H9 (cell line): Measurements from ENCODE around the gene FBN3. TPM values are rescaled to one million over a fixed set of nuclear protein-coding genes. Genes with fewer than 3 reads are reported as not detected.

Experiments used
- DNase-seq: peaks from one replicate; pipeline ENCODE4 v3.0.0-alpha.2; 2017
- H2AFZ ChIP-seq: one replicate; pipeline ENCODE4 v1.6.1; 2013; ENCODE audit warnings: mild to moderate bottlenecking, low read length, control low read depth, moderate library complexity
- H2AK5ac ChIP-seq: 2 replicates; pipeline ENCODE4 v1.6.1; 2013; ENCODE audit warnings: low read length, control low read depth, mixed read lengths; ENCODE audit not compliant: insufficient read length
- H2BK120ac ChIP-seq: one replicate; pipeline ENCODE4 v1.6.1; 2013; ENCODE audit warnings: low read depth, mild to moderate bottlenecking, low read length, control low read depth, inconsistent platforms; ENCODE audit not compliant: poor library complexity, severe bottlenecking
- H2BK12ac ChIP-seq: 2 replicates; pipeline ENCODE4 v1.6.1; 2013; ENCODE audit warnings: low read length, control low read depth, mixed read lengths, low read depth; ENCODE audit not compliant: insufficient read length
- H2BK15ac ChIP-seq: 2 replicates; pipeline ENCODE4 v1.6.1; 2013; ENCODE audit warnings: low read depth, low read length, control low read depth
- H2BK20ac ChIP-seq: one replicate; pipeline ENCODE4 v1.6.1; 2013; ENCODE audit warnings: low read depth, mild to moderate bottlenecking, low read length, control low read depth, inconsistent platforms; ENCODE audit not compliant: poor library complexity, severe bottlenecking
- H2BK5ac ChIP-seq: 2 replicates; pipeline ENCODE4 v1.6.1; 2013; ENCODE audit warnings: low read length, control low read depth, mixed read lengths; ENCODE audit not compliant: insufficient read length
- H3K14ac ChIP-seq: 2 replicates; pipeline ENCODE4 v1.6.1; 2013; ENCODE audit warnings: low read length, control low read depth; ENCODE audit not compliant: insufficient read depth
- H3K18ac ChIP-seq: 2 replicates; pipeline ENCODE4 v1.6.1; 2013; ENCODE audit warnings: low read depth, mild to moderate bottlenecking, mixed read lengths, low read length, control low read depth; ENCODE audit not compliant: insufficient read length
- H3K23ac ChIP-seq: 2 replicates; pipeline ENCODE4 v1.6.1; 2013; ENCODE audit warnings: low read length, control low read depth, mixed read lengths, low read depth; ENCODE audit not compliant: insufficient read length
- H3K23me2 ChIP-seq: 2 replicates; pipeline ENCODE4 v1.6.1; 2013; ENCODE audit warnings: low read depth, mild to moderate bottlenecking, mixed read lengths, low read length, control low read depth; ENCODE audit not compliant: insufficient read length, poor library complexity, severe bottlenecking
- H3K27ac ChIP-seq: 2 replicates; pipeline ENCODE4 v1.5.1; 2013; ENCODE audit warnings: low read length, control low read depth, mixed read lengths, low read depth; ENCODE audit not compliant: insufficient read length
- H3K27me3 ChIP-seq: 2 replicates; pipeline ENCODE4 v1.6.1; 2013; ENCODE audit warnings: low read length, control low read depth, inconsistent platforms; ENCODE audit not compliant: insufficient read depth
- H3K4ac ChIP-seq: 2 replicates; pipeline ENCODE4 v1.6.1; 2013; ENCODE audit warnings: low read depth, mild to moderate bottlenecking, control low read depth, inconsistent platforms, low read length, moderate library complexity
- H3K4me1 ChIP-seq: 2 replicates; pipeline ENCODE4 v1.6.1; 2013; ENCODE audit warnings: low read length, control low read depth, inconsistent platforms; ENCODE audit not compliant: insufficient read depth
- H3K4me2 ChIP-seq: 2 replicates; pipeline ENCODE4 v1.6.1; 2013; ENCODE audit warnings: low read length, control low read depth, mixed read lengths; ENCODE audit not compliant: insufficient read length, insufficient read depth
- H3K56ac ChIP-seq: 2 replicates; pipeline ENCODE4 v1.6.1; 2013; ENCODE audit warnings: low read depth, mild to moderate bottlenecking, mixed read lengths, low read length, control low read depth; ENCODE audit not compliant: insufficient read length
- H3K79me1 ChIP-seq: 2 replicates; pipeline ENCODE4 v1.6.1; 2013; ENCODE audit warnings: low read depth, mild to moderate bottlenecking, moderate library complexity, low read length, control low read depth, inconsistent platforms; ENCODE audit not compliant: insufficient read depth, poor library complexity, severe bottlenecking
- H3K79me2 ChIP-seq: 2 replicates; pipeline ENCODE4 v1.6.1; 2013; ENCODE audit warnings: low read length, control low read depth, inconsistent platforms; ENCODE audit not compliant: insufficient read depth
- H3K9ac ChIP-seq: 2 replicates; pipeline ENCODE4 v1.6.1; 2013; ENCODE audit warnings: low read length, control low read depth, mixed read lengths; ENCODE audit not compliant: insufficient read length; ENCODE audit errors: extremely low read depth
- H3K9me3 ChIP-seq: one replicate; pipeline ENCODE4 v1.6.1; 2013; ENCODE audit warnings: low read depth, low read length, inconsistent platforms; ENCODE audit not compliant: control insufficient read depth
- H3T11ph ChIP-seq: one replicate; pipeline ENCODE4 v1.6.1; 2013; ENCODE audit warnings: mild to moderate bottlenecking, low read length, control low read depth, inconsistent platforms
- H4K20me1 ChIP-seq: one replicate; pipeline ENCODE4 v1.6.1; 2013; ENCODE audit not compliant: control insufficient read depth, insufficient read length, insufficient read depth
- H4K5ac ChIP-seq: 2 replicates; pipeline ENCODE4 v1.6.1; 2013; ENCODE audit warnings: low read depth, mild to moderate bottlenecking, mixed read lengths, low read length, control low read depth; ENCODE audit not compliant: insufficient read length
- H4K8ac ChIP-seq: replicated peaks from 2 replicates; pipeline ENCODE4 v1.6.1; 2013; ENCODE audit warnings: low read length, control low read depth, mixed read lengths, low read depth; ENCODE audit not compliant: insufficient read length
- H4K91ac ChIP-seq: 2 replicates; pipeline ENCODE4 v1.6.1; 2013; ENCODE audit warnings: low read depth, mild to moderate bottlenecking, moderate library complexity, mixed read lengths, low read length, control low read depth; ENCODE audit not compliant: insufficient read length
- H3K27ac Mint-ChIP-seq, 3 experiments: 2 replicates in 2 of 3; 3 replicates in 1 of 3; pipeline ENCODE4 v1.8.0; 2020 to 2021; ENCODE audit warnings: mixed read lengths in 3 of 3, mild to moderate bottlenecking in 1 of 3, moderate library complexity in 1 of 3
- H3K27me3 Mint-ChIP-seq: 2 replicates; pipeline ENCODE4 v1.8.0; 2021; ENCODE audit warnings: low read depth, mild to moderate bottlenecking, moderate library complexity, mixed read lengths
- H3K36me3 Mint-ChIP-seq, 3 experiments: 2 replicates in 2 of 3; 3 replicates in 1 of 3; pipeline ENCODE4 v1.8.0; 2020 to 2021; ENCODE audit warnings: low read depth in 3 of 3, mixed read lengths in 3 of 3; ENCODE audit not compliant: insufficient read depth in 1 of 3
- H3K4me1 Mint-ChIP-seq, 2 experiments: 2 replicates each; pipeline ENCODE4 v1.8.0; 2020; ENCODE audit warnings: mixed read lengths in 2 of 2
- H3K4me3 Mint-ChIP-seq, 2 experiments: 2 replicates in 1 of 2; 3 replicates in 1 of 2; pipeline ENCODE4 v1.8.0; 2020 to 2021; ENCODE audit warnings: mild to moderate bottlenecking in 2 of 2, mixed read lengths in 2 of 2, moderate library complexity in 1 of 2
- H3K9me3 Mint-ChIP-seq, 2 experiments: 2 replicates in 1 of 2; 3 replicates in 1 of 2; pipeline ENCODE4 v1.8.0; 2020; ENCODE audit warnings: mild to moderate bottlenecking in 2 of 2, mixed read lengths in 2 of 2, moderate library complexity in 1 of 2
- CTCF ChIP-seq: fragments of 200-600 bp; sonication (generic); conservative IDR thresholded peaks from 3 replicates; pipeline ENCODE4 v1.8.0; 2021; ENCODE audit warnings: antibody characterized with exemption, mild to moderate bottlenecking
- WGBS: extraction: QIAGEN DNeasy Blood & Tissue Kit; methylation state at CpG from one replicate; pipeline ENCODE4 v1.1.7; 2013; ENCODE audit warnings: missing lambda C conversion rate, low lambda C conversion rate, mixed read lengths; ENCODE audit not compliant: insufficient read length; ENCODE audit errors: extremely low coverage; 5-methylcytosine and 5-hydroxymethylcytosine counted together
- total RNA-seq: library from RNA; stranded (reverse); gene quantifications from 2 replicates; pipeline ENCODE4 v1.2.1, GENCODE V29; 2021

Gene FBN3
- total RNA-seq, 1 experiment from 2014 or later, result 31.0 TPM

DNA sequence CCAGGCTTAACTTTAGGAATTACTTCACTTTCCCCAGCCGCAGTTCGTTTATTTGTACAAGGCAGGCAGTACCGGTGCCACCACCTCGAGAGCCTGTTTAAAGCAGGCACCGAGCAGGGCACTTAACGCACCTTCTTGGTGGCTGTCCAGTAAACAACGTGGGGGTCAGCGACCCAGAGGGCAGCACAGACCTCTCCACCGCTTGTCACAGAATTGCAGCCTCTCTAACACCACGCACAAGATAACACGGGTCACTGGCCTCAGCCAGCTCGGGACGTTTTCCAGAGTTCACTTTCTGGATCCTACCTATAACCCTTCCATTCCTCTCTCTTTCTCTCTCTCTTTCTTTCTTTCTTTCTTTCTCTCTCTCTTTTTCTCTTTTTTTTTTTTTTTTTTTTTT, 127.1 kb downstream of the FBN3 start:
- no peaks in the 10 kb centered on the region for H3K4me1 Mint-ChIP-seq
- Histone ChIP-seq H2BK12ac (no peak overlapping the region), H2AK5ac (no peak overlapping the region), H3K9me3 (no peaks in the 10 kb centered on the region), H3T11ph (no peak overlapping the region), H2BK120ac (no peak overlapping the region), H3K9ac (no peak overlapping the region), H3K79me1 (no peaks in the 10 kb centered on the region), H4K20me1 (no peaks in the 10 kb centered on the region), H3K23ac (no peak overlapping the region), H4K5ac (no peak overlapping the region), H3K27me3 (no peaks in the 10 kb centered on the region), H2BK20ac (no peak overlapping the region), H3K4ac (no peak overlapping the region), H2BK15ac (no peak overlapping the region), H3K4me1 (no peaks in the 10 kb centered on the region), H3K79me2 (no peaks in the 10 kb centered on the region), H3K14ac (no peak overlapping the region), H3K56ac (no peak overlapping the region), H3K23me2 (no peaks in the 10 kb centered on the region), H3K4me2 (no peak overlapping the region), H3K18ac (no peak overlapping the region), H4K8ac (no peak overlapping the region), H3K27ac (no peak overlapping the region), H2AFZ (no peak overlapping the region), H4K91ac (no peak overlapping the region), H2BK5ac (no peak overlapping the region)
- WGBS, result no CpG with 5 or more reads among the region's 13 CpGs
- DNase-seq, result no peak
- no peak for TF ChIP-seq CTCF
- no peaks in the 10 kb centered on the region; a peak in 1 of 5 replicates for H3K9me3 Mint-ChIP-seq
- no peaks in the 10 kb centered on the region for H3K27me3 Mint-ChIP-seq
- H3K27ac Mint-ChIP-seq, result no peak overlapping the region; a peak in 1 of 7 replicates
- H3K4me3 Mint-ChIP-seq, result no peak overlapping the region
- peaks cover 0 to 2% (median 0%) of the 10 kb centered on the region in 3 experiments; a peak in 1 of 7 replicates for H3K36me3 Mint-ChIP-seq
